Effector memory CD4-positive, alpha-beta T cell (primary cell): ENCODE results near the gene GTF2H4.

Source experiments
- DNase-seq, 3 donors: peaks; one replicate each; pipeline ENCODE4 v3.0.0-alpha.2; 2020
- H3K27ac ChIP-seq: 2 replicates; pipeline ENCODE4 v1.7.0; 2013; ENCODE audit warnings: mild to moderate bottlenecking, low read length, moderate library complexity; ENCODE audit not compliant: insufficient read depth, poor library complexity, severe bottlenecking
- H3K27me3 ChIP-seq: replicated peaks from 2 replicates; pipeline ENCODE4 v1.7.0; 2013; ENCODE audit warnings: mild to moderate bottlenecking, low read length; ENCODE audit not compliant: insufficient read depth, control insufficient read depth, poor library complexity, severe bottlenecking
- H3K36me3 ChIP-seq: 2 replicates; pipeline ENCODE4 v1.7.0; 2013; ENCODE audit warnings: mild to moderate bottlenecking, low read length, moderate library complexity; ENCODE audit not compliant: control insufficient read depth, insufficient read depth
- H3K4me1 ChIP-seq: 2 replicates; pipeline ENCODE4 v1.7.0; 2013; ENCODE audit warnings: low read length, mild to moderate bottlenecking; ENCODE audit not compliant: control insufficient read depth, insufficient read depth, poor library complexity, severe bottlenecking
- H3K4me3 ChIP-seq: 2 replicates; pipeline ENCODE4 v1.7.0; 2013; ENCODE audit warnings: low read length, low read depth, mild to moderate bottlenecking; ENCODE audit not compliant: insufficient read depth, poor library complexity, severe bottlenecking
- H3K9me3 ChIP-seq: 2 replicates; pipeline ENCODE4 v1.7.0; 2013; ENCODE audit warnings: mild to moderate bottlenecking, low read length, moderate library complexity; ENCODE audit not compliant: control insufficient read depth

Gene GTF2H4

DNA sequence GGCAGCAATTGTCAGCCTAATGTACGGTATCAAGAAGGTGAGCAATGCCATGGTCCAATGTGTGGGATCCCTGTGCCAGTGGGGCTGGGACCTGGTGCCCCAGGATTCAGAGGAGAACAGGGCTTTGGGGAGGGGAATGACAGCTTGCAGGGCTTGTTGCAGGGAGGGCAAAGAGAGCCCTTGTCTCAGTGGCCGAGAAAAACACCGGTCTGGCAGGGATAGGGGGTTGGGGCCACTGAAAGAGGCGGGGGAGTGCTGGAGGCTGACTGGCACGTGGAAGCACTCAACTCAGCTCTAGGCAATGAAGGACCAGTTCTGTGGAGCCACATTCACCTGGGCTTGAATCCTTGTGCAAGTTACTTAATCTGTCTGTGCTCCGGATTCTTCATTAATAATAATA is 29.3 kb downstream of the GTF2H4 start:
- Histone ChIP-seq H3K27ac (no peak overlapping the region), H3K4me1 (no peaks in the 10 kb centered on the region), H3K9me3 (no peaks in the 10 kb centered on the region), H3K36me3 (no peaks in the 10 kb centered on the region), H3K4me3 (no peak overlapping the region), H3K27me3 (peaks cover 6% of the 10 kb centered on the region)
- no peak for DNase-seq

DNA sequence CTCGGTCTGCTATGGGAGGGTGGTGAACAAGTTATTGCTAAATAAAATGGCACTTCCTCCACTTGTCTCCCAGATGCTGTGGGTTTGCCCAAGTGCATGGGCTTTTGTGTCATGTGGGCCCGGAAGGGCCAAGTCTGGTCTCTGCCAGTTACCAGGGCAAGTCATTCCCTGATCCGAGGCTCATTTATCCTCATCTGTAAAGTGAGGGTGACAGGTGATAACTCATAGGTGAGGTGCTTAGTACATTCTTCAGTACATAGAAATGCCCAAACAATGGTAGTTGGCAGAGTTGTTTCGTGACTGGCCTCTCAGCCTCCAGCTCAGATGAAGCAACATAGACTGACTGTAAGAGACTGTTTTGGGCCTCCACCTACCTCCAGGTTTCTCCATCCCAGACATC is 30.7 kb downstream of the GTF2H4 start:
- no peak for DNase-seq
- no peaks in the 10 kb centered on the region for H3K9me3 ChIP-seq
- H3K4me1 ChIP-seq: no peaks in the 10 kb centered on the region
- no peak overlapping the region for H3K4me3 ChIP-seq
- H3K27me3 ChIP-seq: peaks cover 12% of the 10 kb centered on the region
- H3K27ac ChIP-seq: no peak overlapping the region
- no peaks in the 10 kb centered on the region for H3K36me3 ChIP-seq

DNA sequence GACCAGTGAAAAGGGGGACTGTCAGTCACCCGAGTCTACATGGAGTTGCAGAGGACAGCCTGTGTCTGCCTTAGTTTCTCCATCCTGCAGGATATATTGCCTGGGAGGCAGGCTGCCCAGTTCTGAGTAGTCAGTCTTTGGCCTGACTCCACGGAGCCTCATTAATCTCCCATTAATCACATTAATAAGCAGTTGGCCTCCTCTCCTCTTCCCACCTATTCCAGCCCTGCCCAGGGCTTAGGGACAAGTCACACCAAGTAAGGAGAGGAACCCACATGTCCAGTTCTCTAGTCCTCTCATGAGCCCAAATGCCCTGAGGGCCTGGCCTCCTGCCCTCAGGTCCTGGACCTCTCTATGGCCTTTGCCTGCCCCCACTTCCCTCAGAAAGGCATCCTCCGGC is 31.5 kb downstream of the GTF2H4 start:
- H3K4me3 ChIP-seq: no peak overlapping the region
- no peak overlapping the region for H3K27ac ChIP-seq
- no peaks in the 10 kb centered on the region for H3K36me3 ChIP-seq
- no peak for DNase-seq
- no peaks in the 10 kb centered on the region for H3K9me3 ChIP-seq
- H3K4me1 ChIP-seq: no peaks in the 10 kb centered on the region
- H3K27me3 ChIP-seq: peaks cover 14% of the 10 kb centered on the region

DNA sequence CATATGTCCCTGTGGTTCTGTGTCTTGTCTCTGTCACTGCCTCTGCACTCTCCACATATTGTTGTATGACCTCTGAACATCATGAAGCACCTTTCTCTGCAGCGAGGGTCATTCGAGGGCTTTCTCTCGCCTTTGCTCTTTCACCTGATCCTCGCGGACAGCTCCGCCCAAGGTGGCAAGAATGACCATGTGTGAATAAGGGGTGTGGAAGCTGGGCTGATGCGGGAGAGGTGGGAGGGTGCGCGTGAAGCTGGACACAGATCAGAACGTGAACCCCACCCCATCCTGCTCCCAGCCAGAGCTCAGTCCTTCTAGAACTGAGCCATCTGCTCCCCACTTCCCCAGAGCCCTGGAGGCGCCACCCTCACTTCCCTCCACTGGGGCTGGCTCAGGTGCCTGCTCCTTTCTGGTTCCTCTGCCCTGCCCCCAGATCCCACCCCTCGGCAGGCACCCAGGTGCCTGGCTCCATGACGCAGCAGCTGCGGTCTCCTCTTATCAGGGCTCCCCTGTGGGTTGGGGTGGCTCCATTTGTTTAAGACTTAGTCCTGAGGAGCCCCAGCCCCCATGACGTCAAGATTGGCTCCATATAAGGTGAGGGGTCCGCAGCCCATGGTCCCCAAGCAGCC is 32.5 kb downstream of the GTF2H4 start, which contains the start of gene MUCL3:
Gene MUCL3, plus strand, starts transcription at position 613 of the 626 bp plus-strand sequence. CDS start 27 bp downstream, outside the sequence.
- Histone ChIP-seq H3K9me3 (no peaks in the 10 kb centered on the region), H3K4me1 (no peaks in the 10 kb centered on the region), H3K27me3 (peaks cover 14% of the 10 kb centered on the region), H3K36me3 (no peaks in the 10 kb centered on the region), H3K4me3 (no peak within 1 kb of the TSS), H3K27ac (no peak within 1 kb of the TSS)
- DNase-seq: no peak

DNA sequence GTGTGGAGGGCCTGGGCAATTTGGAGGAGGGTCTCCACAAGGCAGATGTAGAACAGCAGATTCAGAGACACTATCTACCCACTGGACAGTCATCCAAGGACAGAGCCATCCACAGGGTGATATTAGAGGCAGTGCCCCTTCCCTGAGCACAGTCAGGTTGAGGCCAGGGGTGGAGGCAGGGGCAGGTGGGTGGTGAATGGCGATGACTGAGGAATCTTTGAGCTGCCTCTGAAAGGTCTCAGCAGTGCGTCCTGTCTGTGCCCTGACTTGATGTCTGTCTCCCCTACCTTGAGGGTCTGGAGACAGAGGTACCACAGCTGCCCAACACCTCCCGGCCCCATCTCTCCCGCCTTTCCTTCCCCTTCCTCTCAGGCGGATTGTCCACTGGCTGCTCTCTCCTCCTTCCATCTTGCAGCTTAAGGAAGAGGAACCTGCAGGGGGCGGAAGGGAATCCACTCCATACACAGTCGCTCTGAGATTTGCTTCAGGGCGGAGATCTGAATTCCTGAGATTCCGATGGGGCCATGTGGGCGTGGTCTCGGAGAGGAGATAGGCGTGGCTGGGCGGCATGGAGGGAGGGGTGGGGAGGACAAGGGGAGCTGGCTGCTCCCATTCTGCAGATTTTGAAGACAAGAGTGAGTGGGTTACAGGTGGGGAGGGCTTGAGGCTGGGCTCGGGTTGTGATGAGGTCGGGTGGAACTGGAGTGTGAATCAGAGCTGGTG is 34.5 kb downstream of the GTF2H4 start:
- no peaks in the 10 kb centered on the region for H3K4me1 ChIP-seq
- peaks cover 14% of the 10 kb centered on the region for H3K27me3 ChIP-seq
- no peak overlapping the region for H3K27ac ChIP-seq
- H3K36me3 ChIP-seq: no peaks in the 10 kb centered on the region
- no peak for DNase-seq
- H3K4me3 ChIP-seq: no peak overlapping the region
- H3K9me3 ChIP-seq: no peaks in the 10 kb centered on the region

DNA sequence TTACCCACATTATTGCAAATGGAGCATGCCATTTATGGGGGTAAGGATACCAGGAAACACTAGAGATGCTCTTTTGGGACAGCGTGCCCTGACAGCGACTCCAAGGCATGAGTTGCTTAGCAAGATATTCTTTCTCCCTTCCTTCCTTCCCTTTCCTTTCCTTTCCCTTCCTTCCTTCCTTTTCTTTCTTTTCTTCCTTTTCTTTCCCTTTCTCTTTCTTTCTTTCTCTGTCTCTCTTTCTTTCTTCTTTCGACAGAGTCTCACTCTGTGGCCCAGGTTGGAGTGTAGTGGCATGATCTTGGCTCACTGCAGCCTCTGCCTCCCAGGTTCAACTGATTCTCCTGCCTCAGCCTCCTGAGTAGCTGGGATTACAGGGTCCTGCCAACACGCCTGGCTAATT is 36.0 kb downstream of the GTF2H4 start:
- no peak overlapping the region for H3K4me3 ChIP-seq
- H3K27ac ChIP-seq: no peak overlapping the region
- H3K9me3 ChIP-seq: no peaks in the 10 kb centered on the region
- DNase-seq: no peak
- no peaks in the 10 kb centered on the region for H3K36me3 ChIP-seq
- no peaks in the 10 kb centered on the region for H3K4me1 ChIP-seq
- peaks cover 14% of the 10 kb centered on the region for H3K27me3 ChIP-seq

DNA sequence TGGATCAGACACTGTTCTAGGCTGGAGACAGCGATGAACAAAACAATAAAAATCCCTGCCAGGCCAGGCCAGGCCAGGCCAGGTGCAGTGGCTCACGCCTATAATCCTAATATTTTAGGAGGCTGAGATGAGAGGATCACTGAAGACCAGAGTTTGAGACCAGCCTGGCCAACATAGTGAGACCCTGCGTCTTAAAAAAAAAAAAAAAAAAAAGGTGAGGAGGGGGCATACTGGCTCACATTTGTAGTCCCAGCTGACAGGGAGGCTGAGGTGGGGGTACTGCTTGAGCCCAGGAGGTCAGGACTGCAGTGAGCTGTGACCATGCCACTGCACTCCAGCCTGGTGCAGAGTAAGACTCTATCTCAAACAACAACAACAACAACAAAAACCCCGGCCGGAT is 37.3 kb downstream of the GTF2H4 start:
- no peak for DNase-seq
- H3K36me3 ChIP-seq: no peaks in the 10 kb centered on the region
- no peak overlapping the region for H3K4me3 ChIP-seq
- H3K4me1 ChIP-seq: no peaks in the 10 kb centered on the region
- H3K27me3 ChIP-seq: peaks cover 14% of the 10 kb centered on the region
- no peaks in the 10 kb centered on the region for H3K9me3 ChIP-seq
- no peak overlapping the region for H3K27ac ChIP-seq

DNA sequence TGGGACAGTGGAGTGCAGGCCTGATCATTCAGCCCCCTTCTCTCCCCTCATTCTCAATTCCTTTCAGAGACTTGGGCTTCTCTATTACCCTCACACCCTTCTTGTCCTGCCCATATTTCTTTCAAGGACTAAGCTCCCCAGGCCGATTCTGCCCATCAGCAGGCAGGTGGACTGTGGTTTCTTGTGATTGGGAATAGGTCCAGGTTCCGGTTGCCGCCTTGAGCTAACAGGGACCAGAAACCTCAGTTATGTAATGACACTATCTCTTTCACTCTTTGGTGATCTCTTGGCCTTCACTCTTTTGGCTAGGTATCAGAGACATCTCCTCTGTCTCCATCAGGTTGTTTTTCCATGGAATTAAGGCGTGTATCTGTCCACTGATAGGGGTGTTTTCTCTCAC is 39.2 kb downstream of the GTF2H4 start:
- Histone ChIP-seq H3K27me3 (peaks cover 8% of the 10 kb centered on the region), H3K27ac (no peak overlapping the region)
- DNase-seq: no peak

DNA sequence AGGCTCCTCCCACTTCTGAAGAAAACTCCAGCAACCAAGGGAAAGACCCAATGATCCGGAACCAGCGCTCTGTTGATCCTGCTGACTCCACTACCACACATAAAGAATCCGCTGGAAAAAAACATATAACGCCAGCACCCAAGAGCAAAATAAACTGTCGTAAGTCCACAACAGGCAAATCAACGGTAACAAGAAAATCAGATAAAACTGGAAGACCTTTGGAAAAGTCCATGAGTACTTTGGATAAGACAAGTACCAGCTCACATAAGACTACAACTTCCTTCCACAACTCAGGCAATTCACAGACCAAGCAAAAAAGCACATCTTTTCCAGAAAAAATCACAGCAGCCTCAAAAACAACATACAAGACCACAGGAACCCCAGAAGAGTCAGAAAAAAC is 40.8 kb downstream of the GTF2H4 start:
- Histone ChIP-seq H3K4me1 (no peaks in the 10 kb centered on the region), H3K27me3 (peaks cover under 1% of the 10 kb centered on the region), H3K9me3 (no peaks in the 10 kb centered on the region), H3K36me3 (no peaks in the 10 kb centered on the region), H3K4me3 (no peak overlapping the region), H3K27ac (no peak overlapping the region)
- no peak for DNase-seq

More for the DNA sequence above, 39.2 kb downstream of the GTF2H4 start:
- H3K36me3 ChIP-seq: no peaks in the 10 kb centered on the region
- H3K4me3 ChIP-seq: no peak overlapping the region
- no peaks in the 10 kb centered on the region for H3K4me1 ChIP-seq
- no peaks in the 10 kb centered on the region for H3K9me3 ChIP-seq

DNA sequence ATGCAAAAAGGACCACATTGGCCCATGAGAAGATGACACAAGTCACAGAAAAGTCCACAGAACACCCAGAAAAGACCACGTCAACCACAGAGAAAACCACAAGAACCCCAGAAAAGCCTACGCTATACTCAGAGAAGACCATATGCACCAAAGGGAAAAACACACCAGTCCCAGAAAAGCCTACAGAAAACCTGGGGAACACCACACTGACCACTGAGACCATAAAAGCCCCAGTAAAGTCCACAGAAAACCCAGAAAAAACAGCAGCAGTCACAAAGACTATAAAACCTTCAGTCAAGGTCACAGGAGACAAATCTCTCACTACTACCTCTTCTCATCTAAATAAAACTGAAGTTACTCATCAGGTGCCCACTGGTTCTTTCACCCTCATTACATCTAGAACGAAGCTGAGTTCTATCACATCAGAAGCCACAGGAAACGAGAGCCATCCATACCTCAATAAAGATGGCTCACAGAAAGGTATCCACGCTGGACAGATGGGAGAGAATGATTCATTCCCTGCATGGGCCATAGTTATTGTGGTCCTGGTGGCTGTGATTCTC is 44.0 kb downstream of the GTF2H4 start:
- Histone ChIP-seq H3K4me1 (peaks cover 9% of the 10 kb centered on the region), H3K27ac (no peak overlapping the region), H3K36me3 (no peaks in the 10 kb centered on the region), H3K4me3 (no peak overlapping the region), H3K9me3 (no peaks in the 10 kb centered on the region), H3K27me3 (no peaks in the 10 kb centered on the region)
- no peak for DNase-seq
